GM20000 (cell line): Measurements from ENCODE around the gene IRX4.
"Not testable (repeated sequence)": the region's sequence is repeated elsewhere in the genome, so short reads cannot be mapped to it uniquely, and the experiment has no call there.

Experiments
- DNase-seq: peaks from one replicate; pipeline ENCODE4 v3.0.0; 2012; ENCODE audit warnings: low spot score
- CTCF ChIP-seq: IDR thresholded peaks from 2 replicates; pipeline ENCODE4 v1.5.1; 2012; ENCODE audit warnings: mild to moderate bottlenecking, control low read depth; ENCODE audit errors: extremely low read depth, missing control alignments

IRX4 gene

GRCh38 chr5:1844708-1845436 lies 37.9 kb downstream of the IRX4 start:
- no peak for TF ChIP-seq CTCF
- DNase-seq = no peak

GRCh38 chr5:1843761-1844160 lies 39.0 kb downstream of the IRX4 start:
- not testable (repeated sequence) for DNase-seq

GRCh38 chr5:1842004-1842819 lies 40.5 kb downstream of the IRX4 start:
- no peak for DNase-seq
- TF ChIP-seq CTCF = no peak

- no peak for TF ChIP-seq CTCF
- no peak for DNase-seq
These were observed 41.8 kb downstream of the IRX4 start for GRCh38 chr5:1840741-1841521.

- no peak for DNase-seq
- no peak for TF ChIP-seq CTCF
These were observed 42.6 kb downstream of the IRX4 start for GRCh38 chr5:1840071-1840547.

GRCh38 chr5:1838013-1838412 lies 44.7 kb downstream of the IRX4 start:
- no peak for TF ChIP-seq CTCF
- DNase-seq = no peak

GRCh38 chr5:1836891-1837880 lies 45.5 kb downstream of the IRX4 start:
- TF ChIP-seq CTCF = no peak
- DNase-seq = no peak
